CD4-positive, alpha-beta T cell treated with Interferon alpha-2 for 1 hour (primary cell): ENCODE data around the gene NGFR.
"Not testable (repeated sequence)": the region's sequence is repeated elsewhere in the genome, so short reads cannot be mapped to it uniquely, and the experiment has no call there.

Source experiments
- DNase-seq, 2 donors: peaks; one replicate each; pipeline ENCODE4 v3.0.0-alpha.2; 2020 to 2022

NGFR gene

DNA sequence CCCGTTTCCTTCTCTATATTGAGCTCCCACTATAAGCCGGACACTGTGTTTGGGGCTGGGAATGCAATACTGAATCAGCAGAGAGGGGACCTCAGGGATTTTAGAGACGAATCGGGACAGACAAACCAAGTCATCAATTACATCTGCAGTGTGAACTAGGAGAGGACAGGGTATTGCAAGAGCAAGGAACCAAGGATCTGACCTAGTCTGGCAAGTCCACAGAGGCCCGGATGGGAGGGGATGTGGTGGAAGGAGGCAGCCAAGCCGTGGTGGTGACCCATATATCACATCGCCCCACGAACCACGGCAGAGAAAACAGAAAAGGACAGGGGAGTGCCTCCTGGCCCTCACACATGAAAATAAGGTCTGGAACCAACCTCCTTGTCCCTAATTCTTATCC, 52.5 kb downstream of the NGFR start:
- no peak for DNase-seq

DNA sequence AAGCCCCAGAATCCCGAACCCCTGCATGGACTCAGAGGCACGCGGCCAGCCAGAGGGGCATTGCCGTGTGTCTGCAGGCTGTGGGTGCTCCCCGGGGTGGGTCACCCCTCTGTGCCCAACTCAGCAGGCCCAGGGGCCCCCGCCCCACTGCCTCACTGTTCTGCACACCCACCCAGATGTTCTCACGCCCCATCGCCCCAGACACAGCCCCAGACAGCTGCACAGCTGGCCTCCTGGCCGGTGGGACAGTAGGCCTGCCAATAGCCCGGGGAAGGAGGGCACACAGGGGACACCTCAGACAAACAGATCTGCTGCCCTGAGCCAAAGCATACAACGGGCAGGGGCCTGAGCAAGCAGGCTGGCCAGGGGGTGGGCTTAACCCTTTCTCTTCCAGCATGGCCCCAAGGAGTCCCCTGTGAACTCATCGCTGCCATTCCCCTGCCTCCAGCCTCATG, 53.0 kb downstream of the NGFR start:
- DNase-seq = no peak

DNA sequence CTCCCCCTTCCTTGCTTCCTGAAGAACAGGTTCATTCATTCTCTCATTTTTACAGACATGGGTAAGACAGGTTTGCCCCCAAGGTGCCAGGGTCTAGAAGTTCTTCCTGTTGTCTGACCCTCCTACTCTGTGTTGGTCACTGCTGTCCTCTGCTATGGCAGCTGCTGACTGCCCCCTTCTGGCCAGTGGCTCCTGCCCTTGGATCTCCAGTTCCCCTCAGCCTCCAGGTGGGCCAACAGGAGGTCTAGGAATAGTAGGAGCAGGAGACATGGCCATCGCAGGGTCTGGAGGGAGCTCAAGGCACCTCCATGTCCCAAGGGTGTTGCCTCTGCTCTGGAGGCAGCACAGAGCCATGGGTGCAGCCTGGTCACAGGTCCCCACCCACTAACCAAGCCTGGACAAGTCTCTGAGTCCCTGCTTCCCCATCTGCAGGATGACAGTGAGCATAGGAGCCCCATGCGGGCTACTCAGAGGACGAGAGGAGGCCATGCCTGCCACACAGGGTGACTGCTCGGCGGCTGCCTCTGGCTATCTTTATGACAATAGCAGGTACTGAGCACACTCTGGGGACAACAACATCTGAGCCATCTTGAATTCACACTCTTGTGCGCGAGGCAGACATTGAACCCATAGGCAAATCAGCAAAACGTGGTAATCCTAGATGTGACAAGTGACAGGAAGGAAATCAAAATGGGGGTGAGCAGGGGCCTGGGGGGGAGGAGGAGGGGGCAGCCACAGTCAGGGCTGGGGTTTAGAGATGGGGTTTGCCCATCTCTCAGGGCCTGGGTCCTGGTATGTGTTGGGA, 53.6 kb downstream of the NGFR start:
- no peak for DNase-seq

DNA sequence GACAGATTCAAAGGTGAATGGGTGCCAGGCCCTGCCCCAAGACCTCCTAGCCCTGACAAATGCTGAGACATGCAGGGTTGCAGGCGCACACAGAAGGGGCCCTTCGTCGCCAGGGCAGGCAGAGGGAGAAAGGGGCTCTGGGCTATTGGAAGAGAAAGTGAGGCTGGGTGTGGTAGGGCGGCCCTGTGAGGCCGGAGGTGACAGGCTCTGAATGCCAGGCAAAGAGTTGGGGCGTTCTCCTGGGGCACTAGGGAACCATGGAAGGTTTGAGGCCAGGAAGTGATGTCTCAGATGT, 54.2 kb downstream of the NGFR start:
- DNase-seq = no peak

DNA sequence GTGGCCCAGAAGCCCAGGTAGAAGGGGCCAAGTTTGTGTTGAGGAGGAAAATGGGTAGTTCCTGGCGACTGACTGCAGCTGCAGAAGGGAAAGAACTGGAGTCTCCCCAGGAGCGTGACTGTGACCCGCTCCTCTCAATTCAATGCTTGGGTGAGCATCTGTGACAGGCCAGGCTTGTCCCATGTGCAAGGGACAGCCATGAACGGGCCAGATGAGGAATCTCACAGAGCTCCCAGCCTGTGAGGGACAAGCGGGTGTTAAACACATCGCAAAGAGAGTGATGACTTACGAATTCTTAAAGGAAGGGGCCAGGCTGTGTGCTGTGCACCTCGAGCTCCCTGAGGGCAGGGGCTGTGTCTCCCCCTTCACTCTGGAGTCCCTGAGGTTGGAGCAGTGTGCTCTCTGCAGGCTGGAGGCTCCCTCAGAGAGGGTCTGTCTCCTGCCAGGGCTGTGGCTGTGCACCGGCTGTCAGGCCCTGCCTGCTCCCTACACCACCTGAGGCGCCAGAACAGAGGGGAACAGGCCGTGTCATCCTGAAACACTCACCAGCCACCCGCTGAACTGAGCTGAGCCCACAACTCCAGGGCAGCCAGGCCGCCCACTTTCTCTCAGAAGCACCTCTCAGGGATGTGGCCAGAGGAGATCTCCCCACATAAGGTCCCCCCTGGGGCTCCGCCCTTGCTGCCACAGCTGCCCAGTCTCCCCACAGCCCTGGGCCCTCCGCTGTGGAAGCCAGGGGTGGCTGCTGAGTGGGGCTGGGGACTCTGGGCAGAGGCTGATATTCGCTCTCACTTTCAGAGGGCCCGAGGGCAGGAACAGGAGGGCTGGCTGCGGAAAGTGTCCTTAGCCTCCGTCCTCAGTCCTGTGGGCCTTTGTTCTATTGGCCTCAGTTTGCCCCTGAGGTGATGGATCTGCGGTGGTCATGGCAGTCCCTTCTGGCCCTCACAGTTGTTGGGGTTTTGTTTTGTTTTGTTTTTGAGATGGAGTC, 54.9 kb downstream of the NGFR start:
- DNase-seq = no peak

DNA sequence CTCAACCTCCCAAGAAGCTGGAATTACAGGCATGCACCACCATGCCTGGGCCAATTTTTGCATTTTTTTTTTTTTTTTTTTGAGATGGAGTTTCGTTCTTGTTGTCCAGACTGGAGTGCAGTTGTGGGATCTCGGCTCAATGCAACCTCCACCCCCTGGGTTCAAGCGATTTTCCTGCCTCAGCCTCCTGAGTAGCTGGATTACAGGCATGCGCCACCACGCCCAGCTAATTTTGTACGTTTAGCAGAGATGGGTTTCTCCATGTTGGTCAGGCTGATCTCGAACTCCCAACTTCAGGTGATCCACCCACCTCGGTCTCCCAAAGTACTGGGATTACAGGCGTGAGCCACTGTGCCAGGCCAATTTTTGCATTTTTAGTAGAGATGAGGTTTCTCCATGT, 55.7 kb downstream of the NGFR start:
- not testable (repeated sequence) for DNase-seq

DNA sequence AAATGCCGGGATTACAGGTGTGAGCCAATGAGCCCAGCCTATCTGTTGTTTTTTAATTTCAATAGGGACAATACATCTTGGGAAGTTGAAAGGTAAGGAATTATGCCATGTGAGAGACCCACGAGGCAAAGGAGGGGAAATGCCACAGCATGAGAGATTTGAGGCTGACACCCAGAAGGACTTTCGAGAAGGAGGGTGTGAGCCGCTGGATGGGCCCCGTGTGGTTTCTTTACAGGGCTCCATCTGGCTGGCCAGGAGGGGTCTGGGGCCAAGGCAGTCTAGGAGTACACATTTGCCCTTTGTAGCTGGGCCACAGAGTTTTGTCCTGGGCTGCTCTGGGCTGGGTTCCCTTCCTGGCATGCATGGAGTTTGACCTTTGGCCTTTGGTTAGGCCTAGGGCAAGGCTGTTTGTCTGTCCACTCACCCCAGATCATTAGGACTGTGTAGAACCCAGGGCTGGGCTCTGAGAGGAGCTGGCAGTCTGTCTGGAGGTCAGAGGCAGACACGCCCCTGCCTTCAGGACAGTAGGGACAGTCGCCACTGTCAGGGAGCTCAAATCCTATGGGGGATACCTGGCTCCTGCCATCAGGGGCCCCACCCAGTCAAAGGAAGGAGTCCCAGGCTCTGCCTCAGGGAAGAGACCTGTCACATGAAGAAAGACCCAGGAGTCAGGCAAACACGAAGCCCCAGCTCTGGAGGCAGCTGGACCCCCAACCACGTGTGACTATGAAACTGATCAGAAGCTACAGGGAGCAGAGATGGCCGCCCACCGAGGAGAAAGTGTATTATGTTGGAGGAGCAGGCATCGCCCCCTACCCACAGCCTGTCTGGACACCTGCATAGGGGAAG, 56.4 kb downstream of the NGFR start:
- no peak for DNase-seq

DNA sequence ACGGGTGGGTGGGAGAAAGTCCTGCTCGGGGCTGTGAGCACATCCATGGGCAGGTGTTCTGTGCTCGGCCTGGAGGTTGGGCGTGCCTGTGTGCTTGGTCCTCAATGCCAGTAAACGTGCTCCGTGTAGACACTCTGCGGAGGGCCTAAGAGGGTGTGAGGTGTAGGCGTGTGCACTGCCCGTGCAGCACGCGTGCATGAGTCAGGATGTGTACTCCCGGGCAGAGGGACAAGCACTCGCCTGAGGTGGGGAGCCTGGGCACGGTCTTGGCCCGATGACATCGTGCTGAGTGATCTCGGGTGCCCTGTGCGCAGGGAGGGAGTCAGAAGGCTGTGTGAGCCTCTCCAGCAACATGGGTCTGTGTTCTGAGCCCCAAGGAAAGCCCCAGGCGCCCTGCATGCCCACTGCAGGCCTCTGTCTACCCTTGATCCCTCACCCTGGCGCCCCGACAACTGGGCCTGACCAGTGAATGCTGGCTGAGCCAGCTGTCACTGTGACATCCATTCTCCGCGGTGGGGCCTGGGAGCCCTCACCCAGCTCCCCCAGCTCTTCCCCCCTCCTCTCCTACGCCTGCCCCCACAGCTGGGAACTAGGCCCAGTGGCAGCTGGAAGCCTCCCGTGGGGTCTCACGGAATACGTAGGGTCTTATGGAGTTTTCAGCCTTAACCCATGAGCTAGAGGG, 57.1 kb downstream of the NGFR start:
- DNase-seq = no peak

DNA sequence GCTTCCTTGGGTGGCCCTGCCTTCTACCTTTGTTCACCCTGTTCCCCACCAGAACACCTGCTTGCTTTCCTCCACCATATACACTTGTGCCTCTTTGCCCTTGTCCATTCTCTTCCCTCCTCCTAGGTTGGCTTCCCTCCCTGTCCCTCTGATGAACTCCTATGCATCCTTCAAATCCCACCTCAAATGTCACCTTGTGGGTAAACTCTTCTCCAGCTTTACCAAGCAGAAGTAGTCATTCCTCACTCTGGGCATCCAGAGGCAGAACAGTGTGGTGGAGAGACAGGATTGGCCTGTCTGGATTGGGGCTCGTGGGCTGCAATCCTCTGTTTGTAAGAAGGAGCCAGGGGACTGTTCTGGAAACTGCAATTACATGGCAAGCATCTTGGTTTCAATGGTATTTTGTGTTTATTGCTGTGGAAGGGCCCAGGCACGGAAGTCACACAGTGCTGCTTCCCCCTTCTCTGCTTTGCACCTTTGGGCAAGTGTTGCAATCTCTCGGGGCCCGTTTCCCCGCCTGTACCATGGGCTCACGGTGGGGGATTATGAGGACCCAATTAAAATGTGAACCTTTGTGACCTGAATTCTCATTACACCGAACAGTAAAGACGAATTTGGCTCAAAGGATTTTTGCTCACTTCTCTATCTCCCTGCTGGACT, 58.7 kb downstream of the NGFR start:
- no peak for DNase-seq

DNA sequence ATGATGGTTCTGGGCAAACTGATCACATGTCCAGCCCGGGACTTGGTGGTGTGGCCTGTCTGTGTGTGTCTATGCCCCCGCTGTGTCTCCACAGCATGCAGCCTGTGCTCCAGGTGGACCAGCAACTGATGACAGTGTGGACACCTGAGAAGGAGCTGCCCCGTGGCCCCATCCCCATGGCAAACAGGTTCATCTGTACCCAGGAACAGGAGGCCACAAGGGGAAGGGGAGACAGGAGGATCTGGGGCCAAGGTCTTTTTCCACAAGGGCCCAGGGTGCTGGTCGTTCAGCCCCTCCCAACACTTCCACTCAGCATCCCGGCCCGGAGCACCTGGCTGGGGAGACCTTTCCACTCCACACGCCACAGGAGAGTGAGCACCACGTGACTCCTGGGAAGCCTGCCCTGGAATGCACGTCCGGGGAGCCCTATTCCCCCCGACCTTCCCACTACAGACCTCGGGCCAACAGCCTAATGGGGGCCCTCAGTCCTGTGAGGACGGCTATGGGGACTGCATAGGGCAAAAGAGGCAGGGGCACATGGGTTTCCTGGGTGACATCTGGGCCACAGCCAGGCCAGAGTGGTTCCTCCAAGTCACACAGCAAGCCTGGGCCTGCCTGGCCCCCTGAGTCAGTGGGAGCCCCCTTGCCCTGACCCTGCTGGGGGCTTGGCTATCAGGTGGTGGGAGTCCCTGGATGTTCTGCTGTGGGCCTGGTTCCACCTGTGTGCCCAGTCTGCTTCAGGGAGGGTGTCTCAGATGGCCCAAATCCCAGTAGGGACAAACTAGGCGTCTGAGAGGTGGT, 59.8 kb downstream of the NGFR start:
- DNase-seq = no peak

DNA sequence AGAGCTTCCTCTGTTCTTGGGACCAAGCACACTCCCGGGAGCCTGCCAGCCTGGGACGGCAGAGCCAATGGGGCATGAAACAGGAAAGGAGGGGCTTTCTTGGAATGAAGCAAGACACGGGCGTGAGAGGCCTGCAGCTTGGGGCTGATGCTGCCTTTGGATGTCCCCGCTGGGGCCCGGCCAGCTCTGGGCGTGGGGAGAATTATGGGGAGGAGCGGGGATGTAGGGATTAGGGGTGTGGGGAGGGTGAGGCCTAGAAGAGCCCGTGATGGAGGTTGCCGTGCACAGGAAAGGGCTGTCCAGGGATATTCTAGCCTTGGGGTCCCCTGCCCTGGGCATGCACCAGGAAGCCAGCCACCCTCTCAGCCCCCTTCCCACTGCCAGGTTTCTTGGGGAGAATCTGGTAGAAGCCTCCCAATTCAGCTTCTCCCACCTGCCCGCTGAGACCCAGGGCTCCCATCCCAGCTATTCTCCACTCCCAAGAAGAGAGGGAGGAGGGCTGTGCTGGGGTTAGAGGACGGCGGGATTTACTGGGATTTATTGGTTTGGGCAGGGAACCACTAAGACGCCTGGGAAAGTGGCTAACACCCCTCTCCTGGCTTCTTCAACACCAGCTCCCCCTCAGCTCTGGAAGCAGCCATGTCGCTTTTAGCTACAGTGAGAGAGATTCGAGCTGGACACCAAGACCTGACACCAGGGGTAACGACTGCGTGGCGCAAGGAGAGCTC, 60.6 kb downstream of the NGFR start:
- DNase-seq = no peak

DNA sequence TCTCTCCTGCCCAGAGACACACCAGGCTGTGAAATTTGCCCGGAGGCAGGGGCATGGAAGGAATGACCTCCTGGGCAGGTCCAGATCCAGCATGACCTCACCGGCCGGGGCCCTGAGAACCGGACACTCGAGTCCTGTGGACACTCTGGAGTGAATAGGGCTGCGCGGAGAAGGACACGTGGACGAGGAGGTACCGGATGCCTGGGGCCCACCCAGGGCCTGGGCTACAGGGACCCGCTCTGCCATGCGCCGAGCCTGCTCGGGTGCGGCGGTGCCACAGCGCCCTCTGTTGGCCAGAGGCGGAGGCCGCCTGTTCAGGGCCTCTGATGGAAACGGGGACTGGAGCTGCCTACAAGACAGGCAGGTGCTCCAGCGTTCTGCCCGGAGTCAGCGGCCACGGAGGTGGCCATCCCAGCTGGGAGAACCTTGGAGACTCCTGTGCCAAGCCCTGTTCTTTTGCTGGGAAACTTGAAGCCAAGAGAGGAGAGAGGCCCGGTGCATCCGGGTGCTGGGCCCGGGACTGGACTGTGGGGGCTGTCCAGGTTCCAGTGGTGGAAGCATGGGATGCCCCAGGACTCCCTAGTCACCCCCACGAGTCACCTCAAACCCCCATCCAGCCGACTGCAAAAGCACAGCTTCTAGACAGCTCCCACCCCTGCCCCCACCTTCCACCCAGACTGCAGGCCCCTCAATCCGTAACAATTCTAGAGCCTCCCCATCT, 61.3 kb downstream of the NGFR start:
- DNase-seq = peak; percentile 79 to 85

DNA sequence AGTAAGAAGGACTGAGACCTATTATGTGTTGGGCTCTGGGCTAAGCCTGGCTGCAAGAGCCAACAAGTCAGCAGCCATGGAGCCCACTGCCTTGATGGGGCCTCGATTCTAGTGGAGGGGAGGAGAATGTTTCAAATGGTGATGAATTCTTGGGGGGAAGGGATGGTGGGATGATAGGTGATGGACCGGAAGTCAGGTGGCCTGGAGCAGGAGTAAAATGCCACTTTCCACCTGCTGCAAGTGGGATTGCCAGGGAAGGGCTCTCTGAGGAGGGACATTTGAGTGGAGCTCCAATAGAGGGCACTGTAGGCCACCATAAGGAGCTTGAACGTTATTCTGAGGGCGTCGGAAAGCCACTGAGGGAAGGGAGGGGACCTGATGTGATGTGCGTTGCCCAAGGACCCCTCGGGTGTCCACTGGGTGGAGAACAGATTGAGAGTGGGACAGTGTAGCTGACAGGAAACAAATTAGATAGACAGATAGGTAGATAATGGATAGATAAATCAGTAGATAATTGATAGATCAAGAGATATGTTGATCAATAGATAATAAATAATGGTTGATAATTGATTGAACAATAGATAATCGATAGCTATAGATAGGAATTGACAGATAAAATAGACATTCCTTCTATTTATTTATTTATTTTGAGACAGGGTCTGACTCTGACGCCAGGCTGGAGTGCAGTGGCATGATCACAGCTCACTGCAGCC, 62.4 kb downstream of the NGFR start:
- peak; percentile 25 to 57 for DNase-seq
